Heart left ventricle (tissue), 16 donors: ENCODE results near the gene CCDC197. TPM values are rescaled to one million over a fixed set of nuclear protein-coding genes. Genes with fewer than 3 reads are reported as not detected.

Experiments
- ATAC-seq, 4 donors: fragments of 200-7000 bp; cut with Tn5 transposase; one replicate each; pipeline ENCODE4 v1.9.1; 2020 to 2022; ENCODE audit warnings: moderate library complexity in 4 of 4, mild to moderate bottlenecking in 3 of 4, moderate number of reproducible peaks in 1 of 4
- DNase-seq, 5 donors: peaks; one replicate each; pipeline ENCODE4 v3.0.0-alpha.2; 2020
- H3K27ac ChIP-seq, 12 donors: fragments of 200-600 bp; sonication (generic) in 4 of 12; one replicate each; pipeline versions ENCODE4 v1.5.0 to v1.8.0; 2016 to 2022; ENCODE audit warnings: mild to moderate bottlenecking in 2 of 12
- H3K27me3 ChIP-seq, 9 donors: fragments of 200-600 bp; sonication (generic) in 2 of 9; one replicate each; pipeline versions ENCODE4 v1.5.1 to v1.8.0; 2016 to 2022; ENCODE audit warnings: mild to moderate bottlenecking in 3 of 9
- H3K36me3 ChIP-seq, 9 donors: fragments of 200-600 bp; sonication (generic) in 2 of 9; one replicate each; pipeline versions ENCODE4 v1.5.0 to v1.8.0; 2018 to 2022; ENCODE audit warnings: mild to moderate bottlenecking in 2 of 9
- H3K4me1 ChIP-seq, 12 donors: fragments of 200-600 bp; sonication (generic) in 4 of 12; one replicate each; pipeline versions ENCODE4 v1.5.0 to v1.8.0; 2016 to 2022; ENCODE audit warnings: mild to moderate bottlenecking in 3 of 12
- H3K4me3 ChIP-seq, 12 donors: fragments of 200-600 bp; sonication (generic) in 4 of 12; one replicate each; pipeline versions ENCODE4 v1.5.0 to v1.8.0; 2017 to 2022; ENCODE audit warnings: mild to moderate bottlenecking in 9 of 12, moderate library complexity in 4 of 12
- H3K9me3 ChIP-seq, 12 donors: fragments of 200-600 bp; sonication (generic) in 4 of 12; one replicate each; pipeline versions ENCODE4 v1.5.0 to v1.8.0; 2016 to 2022; ENCODE audit warnings: mild to moderate bottlenecking in 1 of 12
- POLR2A ChIP-seq, 2 donors: fragments of 450-650 bp; IDR thresholded peaks; one replicate each; pipeline ENCODE4 v1.6.1; 2017; ENCODE audit warnings: antibody characterized with exemption in 2 of 2, mild to moderate bottlenecking in 2 of 2, moderate library complexity in 2 of 2
- WGBS, 4 donors: extraction: QIAGEN DNeasy Blood & Tissue Kit in 2 of 4; methylation state at CpG; one replicate each; pipeline versions ENCODE4 v1.1.5 to v1.1.7; 2013 to 2018; 5-methylcytosine and 5-hydroxymethylcytosine counted together
- intact Hi-C, 10 donors: fragments of 100-400 bp; cut with DNase I; formaldehyde crosslinking; loops; one replicate each; pipeline versions ENCODE4 v1.11.1 to v1.14.2; 2022
- microRNA-seq, 4 donors: library from miRNA; unstranded; fragments of <30 nt; microRNA quantifications; one replicate each; pipeline versions ENCODE4 to v1.2.0, GENCODE V29; 2017 to 2020
- polyA plus RNA-seq, 2 donors: library from polyadenylated mRNA; stranded (reverse); fragments of 200-250 nt; gene quantifications; one replicate each; pipeline ENCODE4 v1.2.3, GENCODE V29; 2013
- total RNA-seq, 9 donors: library from RNA; depleted of rRNA in 2 of 9; stranded (reverse); fragments of >200 nt in 2 of 9; fragmentation: NEBNext Ultra II Directional in 3 of 9; extraction: Animal tissue kit (Norgen Biotek cat#: 25700) in 3 of 9; gene quantifications; one replicate each; pipeline versions ENCODE4 v1.1.0 to v1.2.4, GENCODE V29; 2016 to 2023
- TF ChIP-seq, protein P1 (sequence below), 12 donors: fragments of 200-600 bp; sonication (generic) in 4 of 12; IDR thresholded peaks; one replicate each; pipeline versions ENCODE4 v1.5.0 to v1.8.0; 2018 to 2022; ENCODE audit warnings: antibody characterized with exemption in 12 of 12, mild to moderate bottlenecking in 5 of 12
- donor health status: ischemic (EF 13 %, LVEDD 7.1; RV severe dilation, severe dysfunction).
- donor health status: healthy with polysubstance abuse.
- donor health status: DM: no; HTN: yes; CAD: no.
- donor health status: DM: no; HTN: no; CAD: no.
- donor health status: ischemic (EF 25% LVEDD 6.9; RV normal size, moderate dysfunction).
- donor health status: ischemic (EF 25% LVEDD 5.7; RV mildly dilated, moderate dysfunction).
- donor health status: healthy.
- donor health status: DM: yes; HTN: yes; CAD: no.
- donor health status: ischemic (EF 35%, LVEDD 5.7; RV mildly dilated, moderate dysfunction).
- donor health status: nonischemic (EF 11% LVEDD 7.7; RV severe dilation, severe dysfunction).
- donor health status: DM: yes; HTN: yes; CAD: no.
- donor health status: PGD.
- donor health status: ischemic (EF 29% LVEDD 5.4; RV normal size, mild dysfunction).
- donor health status: nonischemic (EF 23%, LVEDD 6.1; RV moderate dilation, normal function).

The CCDC197 gene
- total and polyA plus RNA-seq, 11 donors = 0.23 to 1.4 (median 0.88) TPM; not detected in 4

GRCh38 chr14:94058128-94058673, 61.1 kb downstream of the CCDC197 start:
- ATAC-seq (no peak), DNase-seq (no peak)
- Histone ChIP-seq H3K4me3 (no peak overlapping the region), H3K9me3 (no peaks in the 10 kb centered on the region), H3K4me1 (peaks cover 0 to 41% (median 27%) of the 10 kb centered on the region in 12 donors), H3K27me3 (no peaks in the 10 kb centered on the region), H3K27ac (no peak overlapping the region), H3K36me3 (peaks cover 0 to 100% (median 95%) of the 10 kb centered on the region in 9 donors)
- intact Hi-C loops = no loop called here
- 80 to 93% (median 84%) methylated on average over 1 of the region's 1 CpG for WGBS, 4 donors
- TF ChIP-seq, protein P1, sequence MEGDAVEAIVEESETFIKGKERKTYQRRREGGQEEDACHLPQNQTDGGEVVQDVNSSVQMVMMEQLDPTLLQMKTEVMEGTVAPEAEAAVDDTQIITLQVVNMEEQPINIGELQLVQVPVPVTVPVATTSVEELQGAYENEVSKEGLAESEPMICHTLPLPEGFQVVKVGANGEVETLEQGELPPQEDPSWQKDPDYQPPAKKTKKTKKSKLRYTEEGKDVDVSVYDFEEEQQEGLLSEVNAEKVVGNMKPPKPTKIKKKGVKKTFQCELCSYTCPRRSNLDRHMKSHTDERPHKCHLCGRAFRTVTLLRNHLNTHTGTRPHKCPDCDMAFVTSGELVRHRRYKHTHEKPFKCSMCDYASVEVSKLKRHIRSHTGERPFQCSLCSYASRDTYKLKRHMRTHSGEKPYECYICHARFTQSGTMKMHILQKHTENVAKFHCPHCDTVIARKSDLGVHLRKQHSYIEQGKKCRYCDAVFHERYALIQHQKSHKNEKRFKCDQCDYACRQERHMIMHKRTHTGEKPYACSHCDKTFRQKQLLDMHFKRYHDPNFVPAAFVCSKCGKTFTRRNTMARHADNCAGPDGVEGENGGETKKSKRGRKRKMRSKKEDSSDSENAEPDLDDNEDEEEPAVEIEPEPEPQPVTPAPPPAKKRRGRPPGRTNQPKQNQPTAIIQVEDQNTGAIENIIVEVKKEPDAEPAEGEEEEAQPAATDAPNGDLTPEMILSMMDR (IDR thresholded peaks at IDR 0.05) = no peak
- TF ChIP-seq POLR2A (IDR thresholded peaks at IDR 0.05) = no peak

Small RNAs within 50 kb of the gene (microRNA-seq; reads per million reads assigned to microRNA genes)
- 0 to 0.64 (median 0.31) reads per million in 4 donors for gene MIR4506

Other genes with a start within 250 kb of the CCDC197 start
- gene PRIMA1, start 208.8 kb upstream of the CCDC197 start, total RNA-seq = 10 to 100 TPM in 3 of 9 donors, 1 to 10 TPM in 6; 1.8 to 12.2 (median 5.0) TPM
- 10 to 100 TPM in 1 of 2 donors, 1 to 10 TPM in 1; 1.4 to 27.5 TPM for gene PRIMA1, start 208.8 kb upstream of the CCDC197 start, polyA plus RNA-seq
- not detected for gene FAM181A, start 70.0 kb upstream of the CCDC197 start, total RNA-seq
- gene FAM181A, start 70.0 kb upstream of the CCDC197 start, polyA plus RNA-seq = not detected
- gene ASB2, start 20.7 kb upstream of the CCDC197 start, total RNA-seq = 100 to 1,000 TPM in 8 of 9 donors, 10 to 100 TPM in 1; 95.8 to 411 (median 166) TPM
- gene ASB2, start 20.7 kb upstream of the CCDC197 start, polyA plus RNA-seq = 100 to 1,000 TPM in 1 of 2 donors, 10 to 100 TPM in 1; 22.4 to 289 TPM
- gene OTUB2, start 29.0 kb downstream of the CCDC197 start, total RNA-seq = under 1 TPM; 0.09 to 0.60 (median 0.38) TPM
- gene OTUB2, start 29.0 kb downstream of the CCDC197 start, polyA plus RNA-seq = under 1 TPM; 0.19 to 0.50 TPM
- gene DDX24, start 83.9 kb downstream of the CCDC197 start, total RNA-seq = 100 to 1,000 TPM; 161 to 268 (median 209) TPM
- gene DDX24, start 83.9 kb downstream of the CCDC197 start, polyA plus RNA-seq = 100 to 1,000 TPM; 113 to 123 TPM
- 10 to 100 TPM in 7 of 9 donors, 1 to 10 TPM in 2; 8.9 to 30.8 (median 16.0) TPM for gene IFI27L1, start 84.0 kb downstream of the CCDC197 start, total RNA-seq
- gene IFI27L1, start 84.0 kb downstream of the CCDC197 start, polyA plus RNA-seq = 10 to 100 TPM; 19.4 to 45.0 TPM
- gene IFI27, start 113.4 kb downstream of the CCDC197 start, total RNA-seq = 100 to 1,000 TPM; 135 to 458 (median 177) TPM
- gene IFI27, start 113.4 kb downstream of the CCDC197 start, polyA plus RNA-seq = 100 to 1,000 TPM; 446 to 469 TPM
- gene IFI27L2, start 132.3 kb downstream of the CCDC197 start, total RNA-seq = 100 to 1,000 TPM in 1 of 9 donors, 10 to 100 TPM in 8; 44.8 to 102 (median 61.4) TPM
- gene IFI27L2, start 132.3 kb downstream of the CCDC197 start, polyA plus RNA-seq = 10 to 100 TPM; 68.9 to 71.3 TPM
- 1 to 10 TPM in 1 of 9 donors, under 1 TPM in 3, not detected in 5; 0.06 to 1.0 (median 0.66) TPM for gene PPP4R4, start 177.0 kb downstream of the CCDC197 start, total RNA-seq
- gene PPP4R4, start 177.0 kb downstream of the CCDC197 start, polyA plus RNA-seq = under 1 TPM in 1 of 2 donors, not detected in 1; 0.40 TPM